ENCODE data around the gene CCM2L.

The CCM2L gene

DNA sequence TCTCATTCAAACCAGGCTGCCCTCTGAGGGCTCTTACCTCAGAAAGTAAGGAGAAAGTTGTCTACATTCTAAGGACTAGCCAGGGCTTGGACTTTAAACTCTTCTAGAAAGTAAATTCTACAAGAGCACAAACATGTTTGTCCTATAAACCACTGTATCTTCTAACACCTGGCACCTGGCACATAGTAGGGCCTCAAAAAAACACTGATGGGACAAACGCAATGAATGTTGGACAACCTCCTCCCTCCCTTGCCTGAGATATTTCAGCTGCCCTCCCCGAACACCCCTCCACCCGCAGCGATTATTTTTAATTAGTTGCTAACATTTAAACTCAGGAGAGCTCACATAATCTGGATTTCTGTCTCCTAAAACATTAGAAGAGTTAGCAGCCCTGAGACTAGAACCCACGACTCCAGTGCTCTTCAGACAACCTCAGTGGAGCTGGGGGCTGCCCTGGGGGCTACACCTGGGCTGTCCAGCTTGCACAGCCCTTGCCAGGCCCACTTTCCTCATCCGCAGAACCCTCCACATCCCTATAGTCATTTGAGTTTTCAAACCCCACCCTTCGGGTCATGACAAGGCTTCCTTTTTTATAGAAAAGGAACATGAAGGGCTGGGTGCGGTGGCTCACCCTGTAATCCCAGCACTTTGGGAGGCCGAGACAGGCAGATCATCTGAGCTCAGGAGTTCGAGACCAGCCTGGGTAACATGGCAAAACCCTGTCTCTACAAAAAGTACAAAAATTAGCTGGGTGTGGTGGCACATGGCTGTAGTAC, 46.7 kb downstream of the CCM2L start:
- DNase-seq (ENCODE audit: low spot score) = no peak

DNA sequence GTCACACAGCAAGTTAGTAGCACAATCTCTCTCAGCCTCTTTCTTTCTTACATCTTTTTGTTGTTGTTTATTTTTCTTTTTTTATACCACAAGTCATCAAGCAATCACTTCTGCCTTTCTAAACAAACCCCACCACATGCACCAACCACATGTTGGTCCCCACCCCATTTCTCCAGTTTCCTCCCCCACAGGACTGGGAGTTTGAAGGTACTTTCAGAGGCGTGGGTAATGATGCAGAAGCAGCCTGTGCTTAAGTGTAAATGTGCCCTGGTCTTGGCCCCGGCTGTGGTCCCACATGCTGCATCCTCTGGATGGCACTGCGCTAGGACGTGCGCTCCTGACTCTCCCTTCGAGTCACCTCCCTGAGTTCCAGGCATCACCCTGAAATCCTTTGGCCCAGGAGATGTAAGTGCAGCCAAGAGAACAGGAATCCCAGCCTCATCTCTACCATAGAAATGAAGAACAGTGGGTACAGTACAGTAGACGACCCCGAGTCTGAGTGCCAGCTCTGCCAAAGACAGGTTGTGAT, 47.5 kb downstream of the CCM2L start:
- DNase-seq (ENCODE audit: low spot score) = no peak

GRCh38 chr20:32059189-32059588, 49.0 kb downstream of the CCM2L start:
- no peak for DNase-seq (ENCODE audit: low spot score)

DNA sequence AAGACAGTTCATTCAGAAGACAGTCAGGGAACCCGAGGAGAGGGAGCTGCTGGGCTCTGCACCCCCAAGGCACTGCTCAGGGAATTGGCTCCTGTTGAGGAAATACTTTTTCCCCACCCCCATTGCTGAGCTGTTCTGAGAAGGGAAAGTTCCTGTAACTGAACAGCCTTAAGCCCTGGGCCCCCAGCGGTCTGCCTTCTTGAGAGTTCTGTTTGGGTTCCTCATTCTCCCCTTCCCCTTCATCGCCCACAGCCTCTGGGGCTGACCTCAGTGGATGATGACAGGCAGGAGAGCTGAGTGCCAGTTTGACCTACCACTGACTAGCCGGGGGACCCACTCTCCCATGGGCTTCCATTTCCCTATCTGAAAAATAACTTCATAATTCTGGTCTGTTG, 52.5 kb downstream of the CCM2L start:
- DNase-seq (ENCODE audit: low spot score) = no peak

- no peak for DNase-seq (ENCODE audit: low spot score)
Measured at GRCh38 chr20:32063695-32064094, 53.5 kb downstream of the CCM2L start.

GRCh38 chr20:32064667-32065066, 54.4 kb downstream of the CCM2L start:
- DNase-seq (ENCODE audit: low spot score) = no peak

DNA sequence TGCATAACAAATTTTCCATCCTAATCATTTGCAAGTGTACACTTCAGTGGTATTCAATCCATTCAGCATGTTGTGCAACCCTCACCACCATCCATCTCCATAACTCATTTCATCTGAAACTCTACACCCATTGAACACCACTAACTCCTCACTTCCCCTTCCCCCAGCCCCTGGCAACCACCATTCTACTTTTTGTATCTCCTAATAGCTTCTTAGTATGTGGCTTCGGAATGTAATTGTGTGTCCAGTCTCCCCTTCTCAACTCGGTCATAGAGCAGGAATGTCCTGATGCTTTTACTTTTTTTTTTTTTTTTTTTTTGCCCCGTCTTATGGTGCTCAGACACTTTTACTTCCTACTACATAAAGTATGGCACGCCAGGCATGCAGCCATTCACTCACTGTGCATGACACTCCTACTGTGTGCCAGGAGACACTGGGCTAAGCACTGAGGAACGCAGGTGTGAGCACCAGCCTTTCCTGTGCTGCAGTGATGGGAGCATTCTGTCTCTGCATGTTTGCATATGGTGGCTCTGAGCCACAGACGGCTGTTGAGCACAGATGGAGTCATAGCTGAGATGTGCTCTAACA, 57.1 kb downstream of the CCM2L start:
- DNase-seq (ENCODE audit: low spot score) = no peak

- DNase-seq (ENCODE audit: low spot score) = no peak
Measured at GRCh38 chr20:32068174-32068573, 57.9 kb downstream of the CCM2L start.

DNA sequence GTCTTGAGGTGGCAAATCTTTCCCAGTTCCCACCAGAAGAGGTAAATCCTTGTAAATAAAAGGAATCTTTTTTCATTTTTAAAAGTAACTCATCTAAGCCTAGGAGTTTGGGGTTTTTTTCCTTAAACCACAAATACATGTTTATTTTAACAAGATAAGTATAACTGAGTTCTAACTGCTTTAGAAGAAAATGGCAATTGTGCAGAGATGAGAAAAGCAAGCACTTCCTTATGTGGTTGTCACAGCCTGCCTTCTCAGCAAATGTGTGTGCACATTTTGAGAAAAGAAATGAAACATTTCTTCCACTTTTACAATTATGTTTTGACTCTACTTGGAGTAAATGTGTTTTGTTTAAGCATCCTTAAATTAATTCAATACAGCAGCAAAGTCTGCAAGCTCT, 59.5 kb downstream of the CCM2L start:
- DNase-seq (ENCODE audit: low spot score) = no peak

DNA sequence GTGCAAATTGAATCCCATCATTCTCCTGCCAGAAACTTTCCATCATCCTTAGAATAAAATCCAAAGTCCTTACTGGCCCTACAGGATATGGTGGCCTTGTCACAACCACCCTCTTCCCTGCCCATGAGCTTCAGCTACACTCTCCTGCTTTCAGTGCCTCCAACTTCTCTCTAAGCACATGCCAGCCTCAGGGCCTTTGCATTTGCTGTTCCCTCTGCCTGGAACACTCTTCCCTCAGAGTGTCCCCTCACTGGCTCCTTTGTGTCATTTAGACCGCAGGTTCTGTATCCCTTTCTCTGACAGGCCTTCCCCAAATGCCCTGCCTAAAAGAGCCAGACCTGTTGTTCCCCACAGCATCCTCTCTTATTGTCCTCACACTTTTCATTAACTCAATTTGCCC, 60.0 kb downstream of the CCM2L start:
- no peak for DNase-seq (ENCODE audit: low spot score)

DNA sequence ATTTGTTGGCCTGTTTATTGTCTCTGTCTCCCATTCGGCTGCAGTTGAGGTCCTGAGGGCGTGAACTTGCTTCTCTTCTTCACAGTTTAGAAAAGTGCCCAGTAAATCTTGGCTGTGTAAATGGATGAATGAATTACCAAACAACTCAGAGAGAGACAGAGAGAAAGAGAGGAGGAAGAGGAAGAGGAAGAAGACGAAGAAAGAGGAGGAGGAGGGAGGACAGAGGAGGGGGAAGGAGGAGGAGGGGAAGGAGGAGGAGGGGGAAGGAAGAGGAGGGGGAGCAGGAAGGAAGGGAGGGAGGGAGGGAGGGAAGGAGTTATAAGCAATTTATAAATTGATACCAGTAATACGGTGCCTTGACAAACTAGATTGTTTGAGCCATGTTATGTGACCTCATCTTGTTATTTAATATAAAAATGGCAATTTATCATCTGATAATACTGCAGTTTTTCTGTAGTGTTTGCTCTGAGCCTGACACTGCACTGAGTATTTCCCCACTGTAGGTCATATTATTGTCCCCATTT, 60.5 kb downstream of the CCM2L start:
- no peak for DNase-seq (ENCODE audit: low spot score)

GRCh38 chr20:32071395-32072167, 61.3 kb downstream of the CCM2L start:
- DNase-seq (ENCODE audit: low spot score) = no peak

DNA sequence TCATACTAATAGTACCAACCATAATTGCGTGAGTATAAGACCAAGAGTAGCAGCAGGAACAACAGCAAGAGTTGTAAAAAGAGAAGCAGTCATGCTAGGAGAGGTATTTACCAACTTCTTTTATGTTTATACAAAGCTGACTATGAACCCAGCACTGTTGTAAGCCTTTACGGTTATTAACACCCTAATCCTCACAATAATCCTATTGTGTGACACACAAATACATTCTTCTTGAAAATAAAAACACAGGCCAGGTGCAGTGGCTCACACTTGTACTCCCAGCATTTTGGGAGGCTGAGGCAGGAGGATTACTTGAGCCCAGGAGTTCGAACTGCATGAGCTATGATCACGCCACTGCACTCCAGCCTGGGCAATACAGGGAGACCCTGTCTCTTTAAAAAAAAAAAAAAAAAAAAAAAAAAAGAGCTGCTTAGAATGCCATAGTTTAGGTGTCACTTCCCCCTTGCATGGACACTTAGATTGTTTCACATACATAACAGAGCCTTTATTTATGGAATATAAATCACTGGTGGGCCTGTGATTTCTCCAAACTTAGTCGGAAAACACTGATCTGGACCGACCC, 62.0 kb downstream of the CCM2L start:
- no peak for DNase-seq (ENCODE audit: low spot score)

GRCh38 chr20:32075534-32075933, 65.3 kb downstream of the CCM2L start:
- no peak for DNase-seq (ENCODE audit: low spot score)

- no peak for DNase-seq (ENCODE audit: low spot score)
Measured at GRCh38 chr20:32077190-32077589, 67.0 kb downstream of the CCM2L start.

GRCh38 chr20:32078322-32078721, 68.1 kb downstream of the CCM2L start:
- no peak for DNase-seq (ENCODE audit: low spot score)

GRCh38 chr20:32078791-32079190, 68.6 kb downstream of the CCM2L start:
- DNase-seq (ENCODE audit: low spot score) = no peak

DNA sequence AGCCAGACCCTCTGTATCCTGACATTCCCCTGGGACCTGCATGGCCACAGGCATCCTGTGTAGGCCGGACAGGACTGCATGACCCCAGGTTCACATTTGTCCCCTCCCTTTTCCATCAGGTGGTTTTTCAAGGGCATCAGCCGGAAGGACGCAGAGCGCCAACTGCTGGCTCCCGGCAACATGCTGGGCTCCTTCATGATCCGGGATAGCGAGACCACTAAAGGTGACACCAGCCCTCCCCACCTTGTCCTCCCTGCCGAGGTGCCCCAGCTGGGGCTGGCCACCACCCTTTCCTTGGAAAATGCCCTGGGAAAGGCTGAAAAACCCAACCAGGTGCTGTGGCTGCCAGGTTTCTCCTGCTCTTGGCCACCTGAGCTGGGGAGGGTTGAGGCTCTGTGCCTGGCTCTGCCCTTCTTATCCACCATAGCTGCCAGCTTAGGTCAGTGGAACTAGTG, 69.4 kb downstream of the CCM2L start:
- no peak for DNase-seq (ENCODE audit: low spot score)

DNA sequence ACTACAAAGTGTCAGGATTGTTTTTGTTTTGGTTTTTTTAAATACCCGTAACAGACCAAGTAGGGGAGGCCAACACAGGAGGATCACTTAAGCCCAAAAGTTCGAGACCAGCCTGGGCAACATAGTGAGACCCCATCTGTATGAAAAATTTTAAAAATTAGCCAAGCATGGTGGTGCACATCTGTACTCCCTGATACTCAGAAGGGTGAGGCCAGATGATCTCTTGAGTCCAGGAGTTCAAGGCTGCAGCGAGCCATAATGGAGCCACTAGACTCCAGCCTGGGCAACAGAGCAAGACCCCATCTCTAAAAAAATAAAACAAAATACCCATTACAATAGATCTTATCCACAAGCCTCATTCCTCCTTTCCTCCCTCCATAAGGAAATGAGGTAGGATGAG, 70.5 kb downstream of the CCM2L start:
- DNase-seq (ENCODE audit: low spot score) = no peak

All from SK-N-DZ (cell line).